HUDEP-2 (cell line): ENCODE results near the gene UROS.

Experiments used
- DNase-seq, 76 experiments: peaks; one replicate each; lab custom pipeline; 2025; ENCODE audit not compliant: unreplicated experiment in 76 of 76; lab: John Stamatoyannopoulos, UW

Gene UROS

GRCh38 chr10:125822878-125823662 is at the start of gene UROS, which contains the start of gene BCCIP:
TSS of gene UROS (minus strand) at chr10:125823258. CDS start at chr10:125816499, 6,759 bp downstream.
TSS of gene BCCIP (plus strand) at chr10:125823546. CDS start at chr10:125823558, 12 bp downstream.
- DNase-seq, result peak in 75 of 76 experiments; percentile 49 to 94 (median 83)

- DNase-seq, result no peak
Observed at GRCh38 chr10:125871338-125871737, 48.3 kb upstream of the UROS start.

- peak in 27 of 76 experiments; percentile 1 to 51 (median 16) for DNase-seq
Observed at GRCh38 chr10:125868372-125868975, 45.4 kb upstream of the UROS start.

GRCh38 chr10:125866421-125867029 is 43.5 kb upstream of the UROS start:
- DNase-seq, result no peak

- DNase-seq, result no peak
Observed at GRCh38 chr10:125865120-125865519, 42.1 kb upstream of the UROS start.

- DNase-seq, result no peak
Observed at GRCh38 chr10:125859128-125859817, 36.2 kb upstream of the UROS start.

- no peak for DNase-seq
Observed at GRCh38 chr10:125857185-125857760, 34.2 kb upstream of the UROS start.

- DNase-seq, result no peak
Observed at GRCh38 chr10:125852487-125852886, 29.4 kb upstream of the UROS start.

- DNase-seq, result no peak
Observed at GRCh38 chr10:125850766-125851731, 28.0 kb upstream of the UROS start.

GRCh38 chr10:125849448-125849847 is 26.4 kb upstream of the UROS start:
- no peak for DNase-seq

GRCh38 chr10:125848857-125849256 is 25.8 kb upstream of the UROS start:
- DNase-seq, result no peak

- DNase-seq, result no peak
Observed at GRCh38 chr10:125848371-125848770, 25.3 kb upstream of the UROS start.

GRCh38 chr10:125846894-125847293 is 23.8 kb upstream of the UROS start:
- DNase-seq, result no peak

GRCh38 chr10:125845617-125846016 is 22.6 kb upstream of the UROS start:
- DNase-seq, result no peak

- no peak for DNase-seq
Observed at GRCh38 chr10:125844751-125845221, 21.7 kb upstream of the UROS start.

GRCh38 chr10:125843603-125844329 is 20.7 kb upstream of the UROS start:
- DNase-seq, result no peak

- no peak for DNase-seq
Observed at GRCh38 chr10:125840955-125841354, 17.9 kb upstream of the UROS start.

GRCh38 chr10:125840406-125840805 is 17.3 kb upstream of the UROS start:
- DNase-seq, result no peak
